ENCODE measurements around the gene HLCS. TPM values are rescaled to one million over a fixed set of nuclear protein-coding genes. Genes with fewer than 3 reads are reported as not detected.

HLCS gene
- total RNA-seq, 1 donor from 2014 or later: 10.7 TPM

DNA sequence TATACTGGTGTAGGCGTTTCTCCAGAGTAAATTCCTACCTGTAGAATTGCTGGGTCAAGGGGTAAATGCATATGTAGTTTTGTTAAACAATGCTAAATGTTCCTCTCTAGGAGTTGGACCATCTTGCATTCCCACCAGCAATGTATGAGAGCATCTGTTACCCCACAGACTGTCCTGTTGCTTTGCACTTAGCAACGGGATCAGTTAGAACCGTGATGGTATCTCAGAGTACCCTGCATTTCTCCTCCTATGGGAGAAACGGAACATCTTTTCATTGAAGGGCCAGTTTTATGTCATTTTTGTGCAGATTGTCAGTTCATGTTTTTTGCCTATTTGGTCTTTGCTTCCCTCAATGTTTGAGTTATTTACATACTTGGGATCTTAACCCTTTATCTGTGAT is 22.1 kb upstream of the HLCS start:
- intact Hi-C loops (cut with DNase I): loop anchor here (10.0 kb wide), 1 partner anchor 834 kb away; the partner anchor contains the start of gene DOP1B
- H3K4me1 ChIP-seq: peaks cover 0 to 3% of the 10 kb centered on the region in 2 donors
- TF ChIP-seq, protein P1, sequence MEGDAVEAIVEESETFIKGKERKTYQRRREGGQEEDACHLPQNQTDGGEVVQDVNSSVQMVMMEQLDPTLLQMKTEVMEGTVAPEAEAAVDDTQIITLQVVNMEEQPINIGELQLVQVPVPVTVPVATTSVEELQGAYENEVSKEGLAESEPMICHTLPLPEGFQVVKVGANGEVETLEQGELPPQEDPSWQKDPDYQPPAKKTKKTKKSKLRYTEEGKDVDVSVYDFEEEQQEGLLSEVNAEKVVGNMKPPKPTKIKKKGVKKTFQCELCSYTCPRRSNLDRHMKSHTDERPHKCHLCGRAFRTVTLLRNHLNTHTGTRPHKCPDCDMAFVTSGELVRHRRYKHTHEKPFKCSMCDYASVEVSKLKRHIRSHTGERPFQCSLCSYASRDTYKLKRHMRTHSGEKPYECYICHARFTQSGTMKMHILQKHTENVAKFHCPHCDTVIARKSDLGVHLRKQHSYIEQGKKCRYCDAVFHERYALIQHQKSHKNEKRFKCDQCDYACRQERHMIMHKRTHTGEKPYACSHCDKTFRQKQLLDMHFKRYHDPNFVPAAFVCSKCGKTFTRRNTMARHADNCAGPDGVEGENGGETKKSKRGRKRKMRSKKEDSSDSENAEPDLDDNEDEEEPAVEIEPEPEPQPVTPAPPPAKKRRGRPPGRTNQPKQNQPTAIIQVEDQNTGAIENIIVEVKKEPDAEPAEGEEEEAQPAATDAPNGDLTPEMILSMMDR (IDR thresholded peaks at IDR 0.05): no peak
- no peak overlapping the region for H3K4me3 ChIP-seq
- no peaks in the 10 kb centered on the region for H3K36me3 ChIP-seq
- no peak overlapping the region for H3K27ac ChIP-seq
- H3K27me3 ChIP-seq: no peaks in the 10 kb centered on the region
- H3K9me3 ChIP-seq: no peaks in the 10 kb centered on the region
- DNase-seq (ENCODE audit: low spot score in 2 of 2): no peak

DNA sequence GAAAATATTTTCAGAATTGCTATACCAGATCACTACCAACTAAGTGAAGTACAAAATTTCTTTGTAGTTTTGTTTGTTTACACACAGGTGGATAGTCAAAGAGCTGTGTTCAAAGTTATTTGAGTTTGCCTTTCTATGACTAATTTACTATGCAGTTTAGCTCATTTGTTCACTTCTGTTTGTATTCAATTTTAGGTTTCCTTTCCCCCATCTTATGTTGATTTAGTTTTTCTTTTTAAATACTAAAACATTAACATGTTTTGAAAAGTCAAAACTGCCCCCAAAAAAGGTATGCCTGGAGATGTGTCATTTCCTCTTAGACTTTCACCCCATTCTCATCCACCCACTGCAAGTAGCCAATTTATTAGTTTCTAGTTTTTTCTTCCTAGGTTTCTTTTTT is 21.4 kb upstream of the HLCS start:
- Histone ChIP-seq H3K4me3 (no peak overlapping the region), H3K27me3 (no peaks in the 10 kb centered on the region), H3K36me3 (no peaks in the 10 kb centered on the region), H3K27ac (no peak overlapping the region), H3K4me1 (peaks cover 0 to 3% of the 10 kb centered on the region in 2 donors), H3K9me3 (no peaks in the 10 kb centered on the region)
- DNase-seq (ENCODE audit: low spot score in 2 of 2): no peak
- intact Hi-C loops (cut with DNase I): loop anchor here (10.0 kb wide), 1 partner anchor 833 kb away; the partner anchor contains the start of gene DOP1B
- TF ChIP-seq, protein P1 (IDR thresholded peaks at IDR 0.05): no peak

DNA sequence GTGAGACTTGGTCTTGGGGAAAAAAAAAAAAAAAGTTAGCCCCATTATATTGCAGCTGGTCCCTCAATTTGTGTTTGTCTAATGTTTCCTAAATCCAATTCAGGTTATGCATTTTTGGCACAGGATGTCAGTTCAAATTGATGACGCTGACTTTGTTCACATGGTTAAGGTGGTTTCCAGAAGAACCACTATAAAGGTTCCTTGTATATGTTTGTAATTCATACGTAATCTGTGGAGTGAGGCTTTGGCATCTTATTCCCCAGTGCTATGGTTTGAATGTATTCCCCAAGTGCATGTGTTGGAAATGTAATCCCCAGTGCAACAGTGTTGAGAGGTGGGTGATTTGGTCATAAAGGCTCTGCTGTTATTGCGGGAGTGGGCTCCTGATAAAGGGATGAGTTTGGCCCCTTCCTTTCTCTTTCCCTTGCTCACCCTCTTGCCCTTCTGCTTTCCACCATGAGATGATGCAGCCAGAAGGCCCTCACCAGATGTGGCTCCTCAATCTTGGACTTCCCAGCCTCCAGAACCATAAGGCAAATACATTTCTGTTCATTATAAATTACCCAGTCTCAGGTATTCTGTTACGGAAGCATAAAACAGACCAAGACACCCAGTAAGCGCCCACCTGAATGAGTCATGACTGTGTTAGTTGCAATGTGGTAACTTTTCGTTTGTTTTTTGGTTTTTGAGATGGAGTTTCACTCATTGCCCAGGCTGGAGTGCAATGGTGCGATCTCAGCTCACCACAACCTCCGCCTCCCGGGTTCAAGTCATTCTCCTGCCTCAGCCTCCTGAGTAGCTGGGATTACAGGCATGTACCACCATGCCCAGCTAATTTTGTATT is 19.5 kb upstream of the HLCS start:
- no peaks in the 10 kb centered on the region for H3K27me3 ChIP-seq
- no peaks in the 10 kb centered on the region for H3K36me3 ChIP-seq
- no peak for DNase-seq (ENCODE audit: low spot score in 2 of 2)
- no peak overlapping the region for H3K27ac ChIP-seq
- no peak overlapping the region for H3K4me3 ChIP-seq
- H3K9me3 ChIP-seq: no peaks in the 10 kb centered on the region
- intact Hi-C loops (cut with DNase I): loop anchor here (10.0 kb wide), 1 partner anchor 831 kb away; the partner anchor contains the start of gene DOP1B
- H3K4me1 ChIP-seq: peaks cover 0 to 4% of the 10 kb centered on the region in 2 donors
- TF ChIP-seq, protein P1 (IDR thresholded peaks at IDR 0.05): no peak

DNA sequence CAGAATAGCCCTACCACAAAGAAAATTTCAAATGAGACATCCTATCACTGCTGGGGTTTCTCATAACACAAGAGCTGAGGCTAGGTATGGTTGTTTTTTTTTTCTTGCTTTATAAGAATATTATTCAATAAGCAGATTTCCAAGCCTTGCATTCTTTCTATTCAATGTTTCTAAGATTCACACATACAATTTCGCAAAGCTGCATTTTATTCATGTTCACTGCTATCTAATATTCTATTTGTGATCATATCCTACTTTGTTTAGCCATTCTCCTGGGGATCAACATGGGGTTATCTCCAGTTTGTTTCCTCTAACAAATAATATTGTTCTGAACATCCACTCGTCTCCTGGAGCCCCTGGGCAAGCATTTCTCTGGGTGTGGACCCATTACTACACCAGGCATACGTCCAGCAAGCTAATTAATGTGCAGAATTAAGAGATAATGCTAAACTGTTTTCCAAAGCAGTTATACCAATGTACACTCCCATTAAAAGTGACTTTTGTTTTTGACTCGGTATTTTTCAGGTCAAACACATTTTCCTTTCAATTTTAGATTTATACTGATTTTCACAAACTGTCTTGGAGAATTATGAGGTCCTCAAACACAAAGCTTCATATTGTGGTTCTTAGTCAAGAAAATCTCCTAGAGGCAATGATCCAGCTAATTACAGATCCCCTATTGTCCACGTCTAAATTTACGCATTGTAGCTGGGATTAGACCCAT is 15.7 kb upstream of the HLCS start:
- H3K27me3 ChIP-seq: no peaks in the 10 kb centered on the region
- no peak overlapping the region for H3K27ac ChIP-seq
- H3K9me3 ChIP-seq: no peaks in the 10 kb centered on the region
- intact Hi-C loops (cut with DNase I): loop anchor here (1.0 to 10.0 kb wide), 2 partner anchors 7 to 827 kb away; partner anchors contain the start of gene DOP1B
- H3K36me3 ChIP-seq: no peaks in the 10 kb centered on the region
- H3K4me1 ChIP-seq: peaks cover 0 to 2% of the 10 kb centered on the region in 2 donors
- no peak overlapping the region for H3K4me3 ChIP-seq
- TF ChIP-seq, protein P1 (IDR thresholded peaks at IDR 0.05): no peak
- no peak for DNase-seq (ENCODE audit: low spot score in 2 of 2)

DNA sequence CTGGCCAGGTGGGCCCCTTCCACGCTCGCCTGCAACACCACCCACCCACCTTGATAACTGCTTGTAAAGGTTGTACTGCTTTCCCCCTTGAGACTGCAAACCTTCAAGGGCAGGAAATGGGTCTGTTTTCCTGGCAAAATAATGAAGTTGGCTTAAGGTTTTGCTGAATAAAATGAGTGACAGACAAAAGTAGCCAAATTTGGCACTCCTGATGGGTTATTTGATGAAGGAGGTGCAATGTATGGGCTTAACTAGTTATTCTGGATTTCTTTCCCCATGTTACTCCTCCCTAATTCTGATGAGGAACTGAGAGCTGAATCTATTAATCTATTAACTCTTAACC is 14.6 kb upstream of the HLCS start:
- intact Hi-C loops (cut with DNase I): loop anchor here (1.0 to 10.0 kb wide), 2 partner anchors 8 to 826 kb away; partner anchors contain the start of gene DOP1B

More for the DNA sequence above, 14.6 kb upstream of the HLCS start:
- no peaks in the 10 kb centered on the region for H3K9me3 ChIP-seq
- H3K4me1 ChIP-seq: peaks cover 0 to 2% of the 10 kb centered on the region in 2 donors
- no peak for DNase-seq (ENCODE audit: low spot score in 2 of 2)
- H3K27ac ChIP-seq: peak overlapping the region in 1 of 2 donors; percentile 12
- TF ChIP-seq, protein P1 (IDR thresholded peaks at IDR 0.05): no peak
- H3K4me3 ChIP-seq: peak overlapping the region; percentile 47 to 75
- no peaks in the 10 kb centered on the region for H3K27me3 ChIP-seq
- H3K36me3 ChIP-seq: no peaks in the 10 kb centered on the region

All from ascending aorta (tissue), 2 donors.